Activated effector memory CD4-positive, alpha-beta T cell treated with Interleukin-2 at 50 U/mL for 16 hours (primary cell): Measurements from ENCODE around the gene DNMBP.
"Not testable (repeated sequence)": the region's sequence is repeated elsewhere in the genome, so short reads cannot be mapped to it uniquely, and the experiment has no call there.

Experiments used
- DNase-seq: peaks from one replicate; pipeline ENCODE4 v3.0.0-alpha.2; 2020

Gene DNMBP

DNA sequence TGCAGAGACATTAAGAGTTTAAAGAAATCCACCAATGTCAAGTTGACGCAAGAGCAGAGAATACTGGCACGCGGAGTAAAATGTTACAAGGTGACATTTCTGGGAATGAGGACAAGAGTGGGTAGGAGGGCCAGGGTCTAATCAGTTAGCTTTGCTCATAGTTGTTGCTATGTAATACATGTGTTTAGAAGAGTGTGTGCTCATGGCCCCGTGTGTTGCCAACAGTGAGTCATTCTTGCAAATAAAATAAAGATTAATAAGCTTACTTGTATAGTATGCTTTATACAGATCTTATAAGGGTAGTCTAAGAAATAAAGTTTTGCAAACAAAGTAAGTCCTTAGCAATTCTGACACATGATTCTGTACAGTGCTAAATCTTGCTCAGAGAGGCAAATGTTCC, 64.5 kb downstream of the DNMBP start:
- no peak for DNase-seq

DNA sequence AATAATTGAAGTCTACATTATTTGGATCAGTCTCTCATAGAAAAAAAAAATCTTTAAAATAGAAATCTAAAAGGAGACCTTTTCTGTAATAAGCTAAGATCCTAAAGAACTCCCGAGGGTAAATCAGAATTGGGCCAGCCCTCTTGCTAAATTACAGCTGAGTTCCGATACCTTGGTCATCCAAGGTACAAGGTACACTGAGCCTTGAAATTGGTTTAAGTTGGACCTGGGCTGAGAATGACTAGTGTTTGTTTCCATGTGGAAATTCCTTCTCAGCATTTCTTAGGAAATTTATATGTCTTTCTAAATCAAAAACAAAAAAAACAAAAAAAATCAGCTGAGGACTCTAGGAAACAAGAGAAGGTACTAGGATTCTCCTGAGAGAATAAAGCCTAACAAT, 64.9 kb downstream of the DNMBP start:
- DNase-seq: no peak

DNA sequence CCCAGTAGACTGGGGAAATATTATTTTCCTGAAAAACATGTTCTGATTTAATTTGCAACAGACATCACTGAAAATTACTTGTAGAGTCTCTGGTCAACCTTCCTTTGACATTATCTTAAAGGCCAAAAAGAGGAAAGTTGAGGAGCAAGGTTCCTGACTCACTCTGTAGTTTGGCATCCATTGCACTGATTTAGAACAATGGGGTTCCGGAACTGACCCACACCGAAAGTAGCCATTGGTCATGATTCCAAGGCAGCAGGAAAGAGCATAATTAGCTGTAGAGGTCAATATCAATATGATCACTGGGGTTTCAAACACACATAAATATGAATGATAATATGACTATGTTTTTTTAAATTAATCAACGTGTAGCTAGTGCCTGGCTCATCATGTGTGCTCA, 65.8 kb downstream of the DNMBP start:
- no peak for DNase-seq

DNA sequence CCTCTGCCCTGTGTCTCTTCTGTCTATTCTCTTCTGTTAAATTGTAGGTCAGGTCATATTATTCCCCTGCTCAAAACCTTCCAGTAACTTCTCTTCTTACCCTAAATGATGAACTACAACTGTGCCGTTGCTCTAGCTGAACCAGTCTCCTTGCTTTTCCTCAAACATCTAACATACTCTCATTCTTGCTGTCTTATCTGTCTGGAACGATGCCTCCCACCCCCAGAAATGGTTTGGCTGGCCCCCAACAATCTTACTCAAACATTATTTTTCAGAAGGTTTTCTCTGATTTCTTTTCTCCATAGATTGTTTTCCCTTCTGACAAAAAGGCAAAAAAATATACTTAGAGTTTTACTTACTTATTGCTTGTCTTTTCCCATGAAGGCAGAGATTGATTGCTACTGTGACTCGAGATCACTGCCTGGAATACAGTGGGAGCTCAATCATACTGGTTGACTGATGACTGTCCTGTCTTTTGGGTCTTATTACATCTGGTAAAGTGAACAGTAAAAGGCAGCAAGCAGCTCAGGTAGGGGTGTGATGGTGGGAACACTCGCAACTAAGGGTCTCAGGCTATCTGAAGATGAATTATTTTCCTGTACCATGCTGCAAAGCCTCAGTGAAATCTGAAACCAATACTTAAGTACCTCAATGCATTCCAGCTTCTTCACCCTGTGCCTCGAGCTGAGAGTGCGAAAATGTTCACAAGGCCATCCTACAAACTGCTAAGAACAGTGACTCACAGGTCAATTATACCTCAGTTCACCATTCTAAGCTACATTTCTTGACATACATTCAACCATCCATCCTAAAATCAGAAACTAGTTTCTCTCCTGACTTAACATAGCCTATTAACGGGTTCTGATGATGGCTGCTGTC, 67.6 kb downstream of the DNMBP start:
- no peak for DNase-seq

DNA sequence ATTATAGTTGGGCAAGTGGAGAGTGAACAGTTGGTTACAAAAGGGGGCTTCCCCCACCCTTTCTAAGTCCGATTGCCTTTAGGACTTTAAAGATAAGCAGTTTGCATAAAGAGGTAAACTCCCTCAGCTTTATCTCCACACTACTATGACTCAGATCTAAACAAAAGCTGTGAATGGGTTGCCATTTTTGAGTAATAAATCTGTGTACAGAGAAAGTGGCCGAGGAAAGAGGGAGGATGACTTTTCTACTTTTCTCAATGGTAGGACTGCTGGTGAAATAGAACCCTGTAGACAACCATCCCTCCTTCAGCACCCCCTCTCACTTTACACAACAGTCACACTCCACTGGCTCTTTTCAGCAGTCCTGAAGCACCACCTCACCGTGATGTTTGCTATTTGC, 71.2 kb downstream of the DNMBP start:
- no peak for DNase-seq

DNA sequence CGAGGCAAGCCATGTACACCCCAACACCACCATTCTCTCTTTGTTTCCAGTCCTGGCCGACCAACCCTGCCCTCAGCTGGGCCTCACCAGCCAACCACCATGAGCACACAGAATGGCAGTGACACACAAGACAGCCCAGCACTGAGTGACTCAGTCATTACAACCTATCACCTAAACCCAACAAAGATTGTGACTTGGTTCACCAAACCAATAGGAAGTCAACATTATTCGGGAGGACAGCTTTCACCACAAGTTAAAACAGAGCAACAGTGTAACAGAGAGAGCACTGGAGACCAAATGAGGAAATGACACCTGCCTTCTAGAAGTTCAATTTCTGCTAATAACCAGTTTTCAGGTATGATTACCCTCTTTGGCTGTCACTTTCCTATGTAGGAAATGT, 72.1 kb downstream of the DNMBP start:
- no peak for DNase-seq

DNA sequence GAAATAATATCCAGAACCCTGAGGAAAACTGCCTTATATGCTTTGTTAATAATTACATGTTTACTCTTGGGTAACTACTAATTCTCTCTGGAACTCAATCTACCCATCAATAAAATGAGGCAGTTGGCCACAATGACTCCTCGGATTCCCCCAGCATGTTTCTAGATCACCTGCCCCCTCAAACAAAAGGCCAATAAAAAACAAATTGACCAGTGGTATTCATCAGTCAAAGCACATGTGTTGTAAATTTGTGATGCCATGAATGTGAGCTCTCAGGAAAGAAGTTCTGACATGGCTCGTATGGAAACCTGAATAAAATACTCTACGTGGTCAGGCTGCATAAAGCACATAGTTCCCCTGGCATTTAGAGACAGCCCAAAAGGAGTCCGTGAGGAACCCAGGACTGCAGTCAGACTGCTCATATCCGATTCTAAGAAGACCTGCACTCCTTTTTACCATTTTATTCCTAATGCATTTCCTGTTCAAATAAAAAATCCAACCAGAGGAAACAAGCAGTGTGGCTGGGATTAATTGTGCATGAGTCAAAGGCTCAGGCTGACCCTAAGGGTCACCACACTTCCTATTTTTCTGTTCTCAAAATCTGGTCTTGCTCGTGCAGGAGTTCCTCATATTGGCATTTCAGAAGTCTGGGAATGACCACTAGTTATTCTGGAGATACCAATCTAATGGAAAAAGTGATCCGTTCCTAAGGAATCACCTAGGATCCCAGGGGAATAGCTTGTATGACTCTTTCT, 77.4 kb downstream of the DNMBP start:
- DNase-seq: not testable (repeated sequence)

DNA sequence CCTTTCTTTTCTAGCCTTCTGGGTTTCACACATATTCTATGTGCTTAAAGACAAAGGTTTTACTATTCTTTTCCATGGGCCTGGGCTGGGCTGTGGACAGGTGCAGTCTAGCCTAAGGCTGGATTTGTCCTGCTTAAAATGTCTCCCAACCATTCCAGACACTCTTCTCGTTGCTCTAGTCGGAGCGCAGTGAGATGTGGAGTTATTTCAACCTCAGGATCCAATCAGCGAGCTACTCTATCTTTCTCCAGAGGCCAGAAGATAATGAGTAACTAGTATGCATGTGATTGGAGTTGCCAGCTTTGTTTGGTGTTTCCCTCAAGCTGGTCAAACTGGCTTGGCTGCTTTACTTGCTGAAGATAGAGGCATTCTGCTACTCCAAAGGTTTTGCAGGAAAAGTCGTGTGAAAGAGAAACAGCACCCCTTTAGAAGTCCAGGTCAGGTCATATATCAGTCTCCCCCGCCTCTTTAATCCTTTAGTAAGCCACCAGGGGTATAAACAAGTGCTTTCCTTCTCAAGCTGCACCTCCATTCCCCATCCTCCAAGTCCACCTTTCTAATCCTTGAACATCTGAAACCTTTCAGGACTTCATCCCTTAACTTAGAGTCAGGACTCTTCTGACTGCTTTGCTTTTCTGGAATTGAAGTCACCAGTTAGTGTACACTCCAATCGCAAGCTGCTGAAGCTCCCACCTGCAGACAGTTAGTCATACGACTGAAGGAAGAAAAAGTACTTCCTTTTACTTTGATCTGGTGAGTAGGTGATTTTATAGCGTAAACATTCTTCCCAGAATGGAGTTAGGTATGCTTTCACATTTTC, 78.8 kb downstream of the DNMBP start:
- DNase-seq: no peak

DNA sequence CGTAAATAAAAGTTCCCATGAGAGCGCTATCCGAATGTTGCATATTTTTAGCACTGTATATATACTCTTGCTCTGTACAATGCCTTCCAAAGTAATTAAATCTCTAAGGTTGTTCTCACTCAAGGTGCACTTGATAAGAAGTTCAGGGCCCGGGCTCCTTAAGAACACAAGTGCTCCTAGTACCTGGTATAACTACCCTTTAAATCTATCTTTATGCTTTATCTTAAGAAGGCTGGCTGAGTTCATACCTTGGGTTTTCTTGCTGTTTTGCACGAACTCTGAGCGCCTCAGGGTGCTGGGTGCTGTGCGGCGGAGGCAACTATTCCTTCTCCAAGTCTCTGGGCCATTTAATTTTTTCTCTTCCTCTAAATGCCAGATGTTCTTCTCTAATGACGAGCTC, 80.4 kb downstream of the DNMBP start:
- DNase-seq: no peak

DNA sequence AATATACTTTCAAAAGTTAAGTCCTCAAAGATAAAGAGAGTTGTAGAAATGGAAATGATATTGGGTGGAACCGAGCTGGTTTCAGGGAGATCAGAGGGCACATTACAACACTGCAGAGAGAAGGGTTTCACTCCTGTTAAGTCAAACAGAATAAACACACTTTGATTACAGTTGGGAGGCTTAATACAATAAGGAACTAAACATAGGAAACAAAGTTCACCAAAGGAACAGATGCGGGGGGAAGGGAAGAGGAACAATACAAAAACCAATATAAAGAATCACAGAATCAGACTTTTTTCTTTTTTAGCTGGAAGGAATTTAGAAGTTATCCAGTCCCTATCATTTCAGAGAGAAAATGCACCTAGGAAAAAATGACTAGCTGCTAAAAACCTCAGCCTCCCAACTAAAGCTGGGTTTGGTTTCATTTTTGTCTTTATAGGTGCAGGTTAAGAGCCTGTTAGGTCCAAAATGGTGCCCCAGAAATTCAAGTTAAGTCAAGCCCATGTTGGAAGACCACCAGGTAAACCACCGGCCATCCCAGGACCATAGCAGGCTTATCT, 81.9 kb downstream of the DNMBP start:
- no peak for DNase-seq

DNA sequence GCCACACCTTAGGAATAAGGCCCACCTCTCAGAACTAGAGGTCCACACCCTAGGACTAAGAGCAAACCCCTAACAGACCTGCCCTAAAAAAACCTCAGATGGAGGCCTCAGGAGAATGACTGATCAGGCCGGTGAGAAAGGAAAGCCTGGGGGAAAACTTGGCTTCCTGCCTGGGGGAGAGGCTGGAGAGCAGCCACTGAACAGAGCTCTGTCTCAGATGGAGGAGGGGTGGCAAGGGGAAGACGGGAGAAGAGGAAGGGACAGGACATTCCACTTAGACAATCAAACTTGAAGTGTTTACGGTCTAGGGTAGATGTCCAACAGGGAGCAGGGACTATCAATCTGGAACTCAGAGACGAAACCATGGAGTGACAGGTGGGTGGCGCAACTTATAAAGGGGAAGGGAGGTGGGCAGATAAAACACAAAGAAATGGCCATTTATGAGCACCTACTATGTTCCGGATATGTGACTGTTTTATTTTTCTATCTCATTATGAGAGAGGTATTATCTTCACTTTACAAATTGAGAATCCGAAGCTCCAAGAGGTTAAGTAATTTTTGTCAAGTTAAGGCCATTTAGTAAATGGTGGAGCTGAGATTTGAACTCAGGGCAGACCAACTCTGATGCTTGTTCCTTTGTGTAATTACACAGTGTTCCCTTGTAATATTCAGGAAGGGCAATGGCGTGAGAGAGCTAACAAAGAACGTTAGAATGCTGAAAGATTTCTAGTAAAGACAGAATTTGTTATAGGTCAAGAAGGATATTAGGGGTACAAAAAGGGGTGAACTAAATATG, 82.6 kb downstream of the DNMBP start:
- no peak for DNase-seq

DNA sequence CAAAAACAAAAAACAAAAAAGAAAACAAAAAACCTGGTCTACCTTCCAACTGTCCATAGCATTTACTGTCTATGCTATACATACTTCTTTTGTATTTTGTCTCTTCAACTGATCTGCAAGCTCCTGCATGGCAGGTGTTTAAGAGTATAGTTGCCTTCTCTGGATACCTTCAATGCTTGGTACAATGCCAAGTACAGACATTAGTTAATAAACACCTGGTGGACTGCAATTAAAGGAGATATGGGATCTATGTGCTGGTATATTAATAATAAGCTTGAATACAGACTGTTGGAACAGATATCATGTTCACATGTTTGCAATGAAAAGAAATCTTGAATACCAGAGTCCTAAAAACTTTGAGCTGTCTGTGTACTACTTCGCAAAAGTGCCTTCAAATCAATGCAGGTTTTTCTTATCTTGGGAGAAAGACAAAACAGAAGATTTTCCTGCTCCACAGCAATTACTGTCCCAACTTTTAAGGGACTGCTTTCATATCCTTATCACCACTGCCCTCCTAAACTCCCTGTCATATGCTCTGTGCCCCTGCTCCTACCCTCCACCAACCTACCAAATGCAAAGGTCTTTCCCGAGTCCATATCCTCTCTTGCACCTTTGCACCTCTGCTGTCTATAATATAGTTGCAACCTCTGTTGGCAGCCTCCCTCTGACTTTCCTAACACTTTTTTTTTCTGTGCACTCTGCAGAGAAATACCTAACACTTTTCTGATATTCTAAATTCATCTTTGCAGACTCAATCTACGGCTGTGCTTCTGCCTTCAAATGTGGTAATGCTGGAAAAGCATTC, 85.1 kb downstream of the DNMBP start:
- DNase-seq: no peak

DNA sequence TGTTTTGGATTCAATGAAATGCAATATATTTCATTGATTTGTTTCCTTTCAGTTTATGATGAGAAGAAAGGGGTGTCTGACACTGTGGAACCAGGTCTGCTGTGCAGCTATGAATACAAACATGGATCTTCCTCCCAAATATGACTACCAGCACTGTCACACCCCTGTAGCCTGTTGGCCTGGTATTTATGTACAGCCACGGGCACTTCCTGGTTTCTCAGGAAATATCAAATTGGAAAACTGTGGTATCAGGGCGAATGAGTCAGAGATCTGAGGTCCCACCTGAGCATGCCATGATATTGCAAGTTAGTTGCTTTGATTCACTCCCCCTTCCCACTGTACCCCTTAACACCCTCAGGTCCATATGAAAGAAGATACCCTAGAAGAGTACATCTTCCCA, 87.8 kb downstream of the DNMBP start:
- no peak for DNase-seq

DNA sequence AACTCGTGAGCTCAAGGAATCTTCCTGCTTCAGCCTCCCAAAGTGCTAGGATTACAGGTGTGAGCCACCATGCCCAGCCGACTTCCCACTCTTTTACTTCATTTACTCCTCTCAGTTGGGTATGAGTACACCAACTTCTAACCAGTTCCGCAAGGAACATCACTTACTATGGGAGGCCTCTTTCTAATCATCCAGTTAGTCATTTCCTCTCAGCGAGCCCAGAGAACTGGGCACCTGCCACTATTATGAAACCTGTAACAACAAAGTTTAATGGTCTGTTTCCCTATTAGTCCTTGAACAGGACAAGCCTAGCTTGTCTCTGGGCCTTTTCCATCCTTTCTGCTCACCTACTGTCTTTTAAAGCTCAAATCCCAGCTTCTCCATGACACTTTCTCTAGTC, 88.8 kb downstream of the DNMBP start:
- no peak for DNase-seq

DNA sequence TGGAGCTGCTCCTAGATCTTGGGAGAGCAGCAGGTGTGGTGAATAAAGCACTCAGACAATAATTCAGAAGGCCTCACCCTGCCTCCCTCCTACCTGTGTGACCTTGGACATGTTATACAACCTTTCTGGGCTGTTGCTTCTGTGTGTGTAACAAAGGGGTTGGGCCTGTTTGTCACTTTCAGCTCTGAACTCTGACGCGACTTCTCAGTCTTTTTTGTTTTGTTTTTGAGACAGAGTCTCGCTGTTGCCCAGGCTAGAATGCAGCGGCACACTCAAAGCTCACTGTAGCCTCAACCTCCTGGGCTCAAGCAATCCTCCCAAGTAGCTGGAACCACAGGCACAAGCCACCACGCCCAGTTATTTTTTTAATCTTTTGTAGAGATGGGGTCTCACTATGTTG, 89.3 kb downstream of the DNMBP start:
- DNase-seq: no peak

DNA sequence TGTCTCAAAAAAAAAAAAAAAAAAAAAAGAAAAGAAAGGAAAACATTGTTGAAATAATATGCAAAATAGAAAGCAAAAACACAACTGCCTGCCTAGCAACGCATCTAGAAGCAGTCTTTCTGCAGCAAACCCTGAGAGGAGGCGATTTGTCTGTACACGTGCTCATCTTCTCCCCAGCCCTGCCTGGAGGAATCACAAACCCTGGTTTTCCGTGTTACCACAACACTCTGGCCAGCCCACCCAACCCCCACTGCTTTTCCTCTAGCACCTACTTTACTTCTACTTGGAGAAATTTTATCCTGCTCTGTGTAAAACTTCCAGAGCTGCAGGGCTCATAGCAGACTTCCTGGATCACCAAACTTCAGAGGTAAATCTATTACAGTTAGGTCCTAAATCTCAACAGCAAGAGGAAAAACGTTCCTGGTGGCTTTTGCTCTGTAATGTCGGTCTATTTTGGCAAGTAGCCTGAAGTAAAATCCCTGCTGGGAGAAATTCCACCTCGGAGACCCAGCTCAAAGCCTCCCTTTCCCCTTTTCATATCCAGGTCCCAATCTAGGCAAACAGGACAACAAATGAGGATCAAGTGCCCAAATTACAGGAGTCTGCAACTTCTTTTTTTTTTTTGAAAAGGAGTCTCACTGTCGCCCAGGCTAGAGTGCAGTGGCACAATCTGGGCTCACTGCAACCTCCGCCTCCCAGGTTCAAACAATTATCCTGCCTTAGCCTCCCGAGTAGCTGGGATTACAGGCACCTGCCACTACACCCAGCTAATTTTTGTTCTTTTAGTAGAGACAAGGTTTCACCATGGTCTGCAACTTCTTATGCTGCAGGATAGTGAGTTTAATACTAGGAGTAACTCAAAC, 91.6 kb downstream of the DNMBP start:
- no peak for DNase-seq

DNA sequence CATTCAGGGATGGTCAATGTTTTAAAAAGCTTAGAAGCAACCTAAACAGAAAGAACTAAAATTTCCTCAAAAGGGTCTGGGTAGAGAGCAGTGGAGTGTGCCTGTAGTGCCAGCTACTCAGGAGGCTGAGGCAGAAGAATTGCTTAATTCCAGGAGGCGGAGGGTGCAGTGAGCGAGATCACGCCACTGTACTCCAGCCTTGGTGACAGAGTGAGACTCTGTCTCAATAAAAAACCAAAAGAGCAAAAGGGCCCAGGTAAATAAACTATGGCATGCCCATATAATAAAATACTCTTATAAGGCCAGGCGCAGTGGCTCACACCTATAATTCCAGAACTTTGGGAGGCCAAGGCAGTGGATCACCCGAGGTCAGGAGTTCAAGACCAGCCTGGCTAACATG, 93.0 kb downstream of the DNMBP start:
- no peak for DNase-seq

DNA sequence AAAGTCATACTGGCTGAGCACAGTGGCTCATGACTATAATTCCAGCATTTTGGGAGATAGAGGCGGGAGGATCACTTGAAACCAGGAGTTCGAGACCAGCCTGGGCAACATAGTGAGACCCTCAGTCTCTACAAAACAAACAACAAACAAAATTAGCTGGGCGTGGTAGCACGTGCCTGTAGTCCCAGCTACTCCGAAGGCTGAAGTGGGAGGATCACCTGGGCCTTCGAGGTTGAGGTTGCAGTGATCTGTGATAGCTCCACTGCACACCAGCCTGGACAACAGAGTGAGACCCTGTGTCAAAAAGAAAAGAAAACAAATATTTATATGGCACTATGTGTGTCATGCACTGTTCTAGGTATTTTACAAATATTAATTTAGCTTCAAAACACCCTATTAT, 94.3 kb downstream of the DNMBP start:
- DNase-seq: no peak

DNA sequence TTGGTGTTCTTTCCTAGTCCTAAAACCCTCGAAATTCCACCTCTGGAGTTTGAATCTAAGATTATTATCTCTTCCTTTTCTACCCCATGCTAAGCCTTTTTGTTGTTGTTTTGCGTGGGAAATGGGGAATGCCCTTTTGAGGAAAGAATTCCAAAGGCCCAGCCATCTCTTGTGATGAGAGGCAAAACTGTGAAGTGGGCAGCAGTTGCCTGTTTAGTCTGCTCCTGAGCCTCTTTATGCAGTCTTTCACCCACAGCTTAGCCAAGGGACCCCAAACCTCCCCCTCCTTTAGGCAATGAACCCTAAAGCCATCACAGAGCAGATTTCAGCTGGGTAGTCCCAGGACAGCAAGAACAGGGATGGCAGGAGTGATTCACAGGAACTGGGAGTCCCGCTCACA, 95.5 kb downstream of the DNMBP start:
- no peak for DNase-seq

DNA sequence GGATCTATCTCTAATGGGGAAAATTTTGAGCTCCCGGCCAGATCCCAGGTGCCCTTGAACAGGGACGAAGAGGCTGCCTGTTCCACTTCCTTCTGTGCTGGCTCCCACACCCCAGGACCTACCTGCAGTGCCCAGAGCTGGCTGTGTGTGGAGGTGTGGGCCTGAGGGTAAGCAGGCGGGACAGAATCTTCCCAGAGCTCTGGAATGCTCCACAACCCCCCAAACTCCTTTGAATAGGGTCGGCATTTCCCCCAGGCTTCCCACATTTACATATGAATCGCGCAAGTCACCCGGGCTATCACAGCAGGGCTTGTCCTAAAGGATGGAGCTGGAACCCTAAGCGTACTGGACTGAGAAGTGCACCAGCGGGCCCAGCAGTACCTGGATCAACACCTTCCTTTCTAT, 95.9 kb downstream of the DNMBP start:
- DNase-seq: no peak
